Cardiac muscle cell (in vitro differentiated cells and primary cell): ENCODE data around the gene PRR33. TPM values are rescaled to one million over a fixed set of nuclear protein-coding genes. Genes with fewer than 3 reads are reported as not detected.
"Not testable (repeated sequence)": the region's sequence is repeated elsewhere in the genome, so short reads cannot be mapped to it uniquely, and the experiment has no call there.

ENCODE experiments used
- DNase-seq, 2 donors: peaks; one replicate each; pipeline versions ENCODE4 v3.0.0 to v3.0.0-alpha.2; 2010 to 2017; ENCODE audit warnings: low read depth in 1 of 2, low spot score in 1 of 2
- H3K27ac ChIP-seq: fragments of 200-600 bp; sonication (generic); 2 replicates; pipeline ENCODE4 v1.5.1; 2016
- H3K27me3 ChIP-seq: fragments of 200-600 bp; sonication (generic); 2 replicates; pipeline ENCODE4 v1.6.0; 2016; ENCODE audit warnings: control low read depth
- H3K36me3 ChIP-seq: fragments of 200-600 bp; sonication (generic); 2 replicates; pipeline ENCODE4 v1.5.1; 2016; ENCODE audit warnings: control low read depth
- H3K4me1 ChIP-seq: fragments of 200-600 bp; sonication (generic); 2 replicates; pipeline ENCODE4 v1.8.1; 2017; ENCODE audit warnings: low read depth, mild to moderate bottlenecking, mixed run types
- H3K4me3 ChIP-seq: fragments of 200-600 bp; sonication (generic); 2 replicates; pipeline ENCODE4 v1.5.1; 2016; ENCODE audit warnings: mild to moderate bottlenecking
- H3K9me3 ChIP-seq: fragments of 200-600 bp; sonication (generic); 2 replicates; pipeline ENCODE4 v1.5.1; 2017; ENCODE audit warnings: low read depth, mild to moderate bottlenecking, control low read depth
- polyA plus RNA-seq: library from polyadenylated mRNA; unstranded; fragments of >200 nt; fragmentation: Nextera tagmentation; extraction: Ambion mirVana; gene quantifications from 2 replicates; pipeline ENCODE4 v1.2.1, GENCODE V29; 2016
- total RNA-seq: library from RNA; depleted of rRNA; stranded (reverse); fragments of >200 nt; gene quantifications from 2 replicates; pipeline ENCODE4 v1.2.3, GENCODE V29; 2016
- TF ChIP-seq, protein P1 (sequence below): IDR thresholded peaks from 2 replicates; pipeline ENCODE4 v1.5.1; 2012; ENCODE audit warnings: low read depth, mild to moderate bottlenecking, low read length

PRR33 gene
- total and polyA plus RNA-seq, 2 experiments from 2014 or later: not detected

DNA sequence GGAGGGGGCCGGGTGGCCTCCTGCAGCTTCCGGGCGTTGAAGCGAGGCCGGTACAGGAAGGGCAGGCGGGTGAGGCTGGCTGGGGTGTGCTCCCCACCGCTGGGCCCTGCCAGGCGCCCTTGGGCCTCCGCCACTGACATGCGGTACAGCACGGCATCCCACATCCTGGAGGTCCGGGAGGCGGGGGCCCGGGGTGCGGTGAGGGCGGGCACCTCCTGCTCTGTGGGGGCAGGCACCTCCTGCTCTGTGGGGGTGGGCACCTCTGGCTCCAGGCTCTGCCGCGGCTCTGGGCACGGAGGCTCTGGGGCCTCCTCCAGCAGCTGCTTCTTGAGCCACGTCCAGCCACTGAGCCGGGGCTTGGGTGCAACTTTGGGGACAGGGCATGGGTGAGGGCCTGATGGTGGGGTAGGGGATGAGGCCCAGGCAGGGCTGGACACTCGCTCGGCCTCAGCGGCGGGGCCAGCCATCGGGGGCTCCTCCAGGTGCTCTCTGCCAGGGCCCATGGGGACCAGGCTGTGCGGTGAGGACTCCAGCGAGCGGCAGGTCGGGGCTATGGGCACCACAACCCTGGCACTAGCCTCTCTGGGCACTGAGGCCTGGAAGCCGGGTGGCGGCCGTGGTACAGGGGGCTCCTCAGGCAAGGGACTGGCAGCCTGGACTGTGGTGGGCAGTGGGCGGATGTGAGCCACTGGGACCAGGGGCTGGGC is 2.3 kb downstream of the PRR33 start:
- Histone ChIP-seq H3K36me3 (no peaks in the 10 kb centered on the region), H3K9me3 (no peaks in the 10 kb centered on the region), H3K4me3 (no peak overlapping the region), H3K27ac (no peak overlapping the region), H3K27me3 (no peaks in the 10 kb centered on the region), H3K4me1 (no peaks in the 10 kb centered on the region)
- TF ChIP-seq, protein P1, sequence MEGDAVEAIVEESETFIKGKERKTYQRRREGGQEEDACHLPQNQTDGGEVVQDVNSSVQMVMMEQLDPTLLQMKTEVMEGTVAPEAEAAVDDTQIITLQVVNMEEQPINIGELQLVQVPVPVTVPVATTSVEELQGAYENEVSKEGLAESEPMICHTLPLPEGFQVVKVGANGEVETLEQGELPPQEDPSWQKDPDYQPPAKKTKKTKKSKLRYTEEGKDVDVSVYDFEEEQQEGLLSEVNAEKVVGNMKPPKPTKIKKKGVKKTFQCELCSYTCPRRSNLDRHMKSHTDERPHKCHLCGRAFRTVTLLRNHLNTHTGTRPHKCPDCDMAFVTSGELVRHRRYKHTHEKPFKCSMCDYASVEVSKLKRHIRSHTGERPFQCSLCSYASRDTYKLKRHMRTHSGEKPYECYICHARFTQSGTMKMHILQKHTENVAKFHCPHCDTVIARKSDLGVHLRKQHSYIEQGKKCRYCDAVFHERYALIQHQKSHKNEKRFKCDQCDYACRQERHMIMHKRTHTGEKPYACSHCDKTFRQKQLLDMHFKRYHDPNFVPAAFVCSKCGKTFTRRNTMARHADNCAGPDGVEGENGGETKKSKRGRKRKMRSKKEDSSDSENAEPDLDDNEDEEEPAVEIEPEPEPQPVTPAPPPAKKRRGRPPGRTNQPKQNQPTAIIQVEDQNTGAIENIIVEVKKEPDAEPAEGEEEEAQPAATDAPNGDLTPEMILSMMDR: no peak
- no peak for DNase-seq

DNA sequence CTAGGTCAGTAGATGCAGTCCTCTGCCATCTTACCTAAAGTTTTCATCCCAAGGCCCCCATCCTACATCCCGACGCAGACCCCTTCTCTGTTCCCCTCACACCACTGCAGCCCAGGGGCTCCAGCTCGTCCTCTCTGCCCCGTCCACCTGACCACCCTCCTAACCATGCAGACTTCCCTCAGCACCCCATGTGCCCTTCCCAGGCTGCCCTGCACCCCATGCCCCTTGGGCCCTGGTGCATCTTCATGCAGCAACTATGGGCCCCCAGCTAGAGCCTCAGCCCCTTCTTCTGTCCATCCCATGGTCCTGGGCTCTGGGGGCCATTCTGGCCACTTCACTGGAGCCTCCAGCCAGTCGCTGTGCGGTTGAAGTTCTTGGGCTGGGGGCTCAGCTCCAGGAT is 2.9 kb downstream of the PRR33 start:
- H3K9me3 ChIP-seq: no peaks in the 10 kb centered on the region
- no peak overlapping the region for H3K4me3 ChIP-seq
- H3K27me3 ChIP-seq: no peaks in the 10 kb centered on the region
- TF ChIP-seq, protein P1: no peak
- H3K27ac ChIP-seq: no peak overlapping the region
- no peaks in the 10 kb centered on the region for H3K36me3 ChIP-seq
- DNase-seq: no peak
- H3K4me1 ChIP-seq: no peaks in the 10 kb centered on the region

DNA sequence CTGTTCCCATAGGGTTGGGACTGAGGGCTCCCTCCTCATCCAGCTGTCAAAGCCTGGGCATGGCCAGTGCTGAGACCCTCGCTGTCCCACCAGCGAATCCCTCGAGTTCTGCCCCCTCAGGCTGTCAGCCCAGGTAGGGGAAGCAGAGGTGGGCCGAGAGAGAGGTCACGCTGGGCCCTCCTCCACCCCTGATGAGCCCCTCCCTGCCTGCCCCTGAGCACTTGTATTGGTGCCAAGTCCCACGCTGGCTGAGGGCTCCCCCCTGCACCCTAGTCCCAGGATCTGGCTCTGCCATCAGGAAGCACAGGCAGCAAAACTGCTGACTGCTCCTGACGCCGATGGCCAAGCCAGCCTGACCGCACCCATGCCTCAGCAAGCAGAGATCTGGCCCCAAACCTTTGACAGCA is 3.3 kb downstream of the PRR33 start:
- DNase-seq: no peak
- H3K27me3 ChIP-seq: no peaks in the 10 kb centered on the region
- no peak overlapping the region for H3K4me3 ChIP-seq
- no peaks in the 10 kb centered on the region for H3K4me1 ChIP-seq
- no peaks in the 10 kb centered on the region for H3K9me3 ChIP-seq
- H3K27ac ChIP-seq: no peak overlapping the region
- no peaks in the 10 kb centered on the region for H3K36me3 ChIP-seq
- TF ChIP-seq, protein P1: no peak

DNA sequence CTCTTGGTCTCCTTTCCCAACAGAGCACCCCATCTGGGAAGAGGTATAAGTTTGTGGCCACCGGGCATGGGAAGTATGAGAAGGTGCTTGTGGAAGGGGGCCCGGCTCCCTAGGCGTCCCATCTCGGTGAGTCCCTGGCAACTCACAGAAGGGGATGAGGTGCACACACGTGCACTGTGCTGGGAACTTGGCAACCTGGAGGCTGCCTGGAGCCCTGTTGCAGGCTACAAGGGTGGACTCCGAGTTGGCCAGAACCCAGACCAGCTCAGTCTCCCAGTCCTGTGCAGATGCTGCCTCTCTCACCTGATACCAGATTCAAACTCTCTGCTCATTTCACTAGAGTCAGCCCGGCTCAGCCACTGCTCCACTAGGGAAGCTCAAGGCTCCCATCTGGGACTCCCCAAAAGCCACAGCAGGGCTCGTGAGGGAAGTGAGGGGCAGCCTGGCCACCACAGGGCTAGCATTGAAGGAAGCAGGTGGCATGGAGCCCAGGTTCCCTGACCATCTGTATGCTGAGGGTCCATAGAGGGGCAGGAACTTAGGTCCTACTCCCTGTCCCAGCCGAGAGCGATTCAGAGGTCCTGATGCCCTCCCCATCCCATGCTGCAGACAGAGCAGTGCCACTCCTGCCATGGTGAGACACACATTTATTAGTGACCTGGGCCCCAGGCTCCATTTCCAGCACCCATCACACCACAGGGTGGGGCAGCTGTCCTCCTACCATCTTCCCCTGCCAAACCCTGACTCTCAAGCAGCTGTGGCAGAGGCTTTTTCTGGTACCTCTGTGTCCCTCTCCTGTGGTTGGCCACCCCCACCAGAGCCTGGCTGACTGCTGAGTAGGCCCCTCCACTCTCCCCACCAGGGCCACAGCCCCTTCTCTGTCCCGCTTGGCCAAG is 4.0 kb downstream of the PRR33 start:
- H3K9me3 ChIP-seq: no peaks in the 10 kb centered on the region
- H3K27me3 ChIP-seq: no peaks in the 10 kb centered on the region
- H3K4me3 ChIP-seq: no peak overlapping the region
- no peak overlapping the region for H3K27ac ChIP-seq
- H3K36me3 ChIP-seq: no peaks in the 10 kb centered on the region
- DNase-seq: no peak
- no peaks in the 10 kb centered on the region for H3K4me1 ChIP-seq
- TF ChIP-seq, protein P1: no peak

DNA sequence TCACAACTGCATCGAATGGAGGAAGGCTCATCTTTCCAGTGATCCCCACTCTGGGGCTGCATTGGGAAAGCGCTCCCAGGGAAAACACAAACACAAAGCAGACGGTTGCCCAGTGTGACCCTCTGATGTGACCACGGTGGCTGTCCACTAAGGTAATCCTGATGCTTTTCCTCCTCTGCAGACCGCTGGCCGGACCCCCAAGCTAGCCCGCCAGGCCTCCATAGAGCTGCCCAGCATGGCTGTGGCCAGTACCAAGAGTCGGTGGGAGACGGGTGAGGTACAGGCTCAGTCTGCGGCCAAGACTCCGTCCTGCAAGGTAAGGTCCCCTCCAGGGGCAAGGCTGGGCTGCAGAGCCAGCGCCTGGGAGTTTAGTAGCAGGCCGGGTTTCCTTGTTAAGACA is 5.1 kb downstream of the PRR33 start:
- not testable (repeated sequence) for H3K27me3 ChIP-seq, H3K9me3 ChIP-seq, H3K27ac ChIP-seq, H3K4me3 ChIP-seq, H3K36me3 ChIP-seq, DNase-seq, H3K4me1 ChIP-seq

DNA sequence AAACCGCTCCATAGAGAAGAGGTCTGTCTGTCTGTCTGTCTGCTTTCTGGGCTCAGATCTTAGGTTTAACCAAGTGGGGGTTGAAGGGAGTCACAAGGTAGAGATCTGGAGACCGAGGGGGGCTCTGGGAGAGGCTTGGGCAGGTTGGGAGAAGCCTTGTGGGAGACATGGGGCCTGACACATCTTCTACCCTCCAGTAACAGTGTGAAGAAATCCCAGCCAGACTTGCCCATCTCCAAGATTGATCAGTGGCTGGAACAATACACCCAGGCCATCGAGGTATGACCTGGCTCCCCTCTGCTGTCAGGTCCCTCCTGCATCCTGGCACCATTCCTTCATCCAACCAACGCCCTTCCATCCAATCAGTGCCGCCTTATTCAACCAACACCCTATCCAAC is 7.4 kb downstream of the PRR33 start:
- DNase-seq: no peak
- no peaks in the 10 kb centered on the region for H3K36me3 ChIP-seq

More for the DNA sequence above, 7.4 kb downstream of the PRR33 start:
- TF ChIP-seq, protein P1: no peak
- Histone ChIP-seq H3K4me1 (no peaks in the 10 kb centered on the region), H3K4me3 (no peak overlapping the region), H3K27me3 (no peaks in the 10 kb centered on the region), H3K9me3 (no peaks in the 10 kb centered on the region), H3K27ac (no peak overlapping the region)
